ENCODE measurements around the gene RNF208. TPM values are rescaled to one million over a fixed set of nuclear protein-coding genes. Genes with fewer than 3 reads are reported as not detected.
A peak's percentile ranks its signal among the peaks of the same experiment; 100 is the strongest.

The RNF208 gene
- total and polyA plus RNA-seq, 9 of the 15 experiments (the other 6 are each of a cell fraction or from before 2014, with no cell fraction given), result 0.15 to 6.9 (median 0.50) TPM; not detected in 2

DNA sequence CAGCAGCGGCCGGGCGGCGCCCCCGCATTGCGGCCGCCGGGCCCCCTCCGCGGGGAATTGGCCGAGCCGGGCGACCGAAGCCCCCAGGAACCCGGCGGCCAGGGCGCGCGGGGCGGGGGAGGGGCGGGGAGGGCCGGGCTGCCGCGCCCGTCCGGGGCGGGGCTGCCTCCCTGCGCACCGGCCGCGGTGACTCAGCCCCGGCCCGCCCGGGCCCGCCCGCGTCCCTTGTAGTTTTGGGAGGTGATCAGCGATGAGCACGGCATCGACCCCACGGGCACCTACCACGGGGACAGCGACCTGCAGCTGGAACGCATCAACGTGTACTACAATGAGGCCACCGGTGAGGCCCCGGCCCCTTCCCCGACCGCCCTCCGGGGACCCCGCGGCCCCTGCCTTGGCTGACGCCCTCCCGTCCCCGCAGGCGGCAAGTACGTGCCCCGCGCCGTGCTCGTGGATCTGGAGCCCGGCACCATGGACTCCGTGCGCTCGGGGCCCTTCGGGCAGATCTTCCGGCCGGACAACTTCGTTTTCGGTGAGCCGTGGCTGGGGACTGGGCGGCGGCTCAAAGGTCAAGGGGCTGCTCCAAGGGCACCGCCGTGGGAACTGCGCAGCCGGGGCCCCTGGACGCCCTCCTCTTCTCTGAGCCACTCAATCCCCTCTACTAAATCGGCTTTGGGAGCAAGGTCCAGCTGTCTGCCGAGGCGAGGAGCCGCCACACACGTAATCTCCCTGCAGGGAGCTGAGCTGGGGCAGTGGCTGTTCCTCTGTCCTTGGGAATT is 19.6 kb upstream of the RNF208 start (continued):
- no peak for TF ChIP-seq SRF (CRISPR knock-in tag; IDR thresholded peaks at IDR 0.05)
- TF ChIP-seq, protein P1, sequence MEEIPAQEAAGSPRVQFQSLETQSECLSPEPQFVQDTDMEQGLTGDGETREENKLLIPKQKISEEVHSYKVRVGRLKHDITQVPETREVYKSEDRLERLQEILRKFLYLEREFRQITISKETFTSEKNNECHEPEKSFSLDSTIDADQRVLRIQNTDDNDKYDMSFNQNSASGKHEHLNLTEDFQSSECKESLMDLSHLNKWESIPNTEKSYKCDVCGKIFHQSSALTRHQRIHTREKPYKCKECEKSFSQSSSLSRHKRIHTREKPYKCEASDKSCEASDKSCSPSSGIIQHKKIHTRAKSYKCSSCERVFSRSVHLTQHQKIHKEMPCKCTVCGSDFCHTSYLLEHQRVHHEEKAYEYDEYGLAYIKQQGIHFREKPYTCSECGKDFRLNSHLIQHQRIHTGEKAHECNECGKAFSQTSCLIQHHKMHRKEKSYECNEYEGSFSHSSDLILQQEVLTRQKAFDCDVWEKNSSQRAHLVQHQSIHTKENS (CRISPR knock-in tag; IDR thresholded peaks at IDR 0.05), result no peak
- TF ChIP-seq ZNF133 (CRISPR knock-in tag; IDR thresholded peaks at IDR 0.05), result no peak
- TF ChIP-seq ELF1 (tag; IDR thresholded peaks at IDR 0.05), result no peak
- TF ChIP-seq FOSL1 (tag; conservative IDR thresholded peaks at IDR 0.05), result peak; percentile 87
- TF ChIP-seq ZNF224 (CRISPR knock-in tag; IDR thresholded peaks at IDR 0.05), result no peak
- TF ChIP-seq PTTG1 (tag; IDR thresholded peaks at IDR 0.05; ENCODE audit: low read depth), result no peak
- TF ChIP-seq XRCC5 (IDR thresholded peaks at IDR 0.05; ENCODE audit: low read depth, low read length), result no peak
- TF ChIP-seq CBX3 (IDR thresholded peaks at IDR 0.05; ENCODE audit: borderline replicate concordance in 1 of 2, low read length in 2 of 2), result no peak
- TF ChIP-seq, protein P2, sequence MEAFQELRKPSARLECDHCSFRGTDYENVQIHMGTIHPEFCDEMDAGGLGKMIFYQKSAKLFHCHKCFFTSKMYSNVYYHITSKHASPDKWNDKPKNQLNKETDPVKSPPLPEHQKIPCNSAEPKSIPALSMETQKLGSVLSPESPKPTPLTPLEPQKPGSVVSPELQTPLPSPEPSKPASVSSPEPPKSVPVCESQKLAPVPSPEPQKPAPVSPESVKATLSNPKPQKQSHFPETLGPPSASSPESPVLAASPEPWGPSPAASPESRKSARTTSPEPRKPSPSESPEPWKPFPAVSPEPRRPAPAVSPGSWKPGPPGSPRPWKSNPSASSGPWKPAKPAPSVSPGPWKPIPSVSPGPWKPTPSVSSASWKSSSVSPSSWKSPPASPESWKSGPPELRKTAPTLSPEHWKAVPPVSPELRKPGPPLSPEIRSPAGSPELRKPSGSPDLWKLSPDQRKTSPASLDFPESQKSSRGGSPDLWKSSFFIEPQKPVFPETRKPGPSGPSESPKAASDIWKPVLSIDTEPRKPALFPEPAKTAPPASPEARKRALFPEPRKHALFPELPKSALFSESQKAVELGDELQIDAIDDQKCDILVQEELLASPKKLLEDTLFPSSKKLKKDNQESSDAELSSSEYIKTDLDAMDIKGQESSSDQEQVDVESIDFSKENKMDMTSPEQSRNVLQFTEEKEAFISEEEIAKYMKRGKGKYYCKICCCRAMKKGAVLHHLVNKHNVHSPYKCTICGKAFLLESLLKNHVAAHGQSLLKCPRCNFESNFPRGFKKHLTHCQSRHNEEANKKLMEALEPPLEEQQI (IDR thresholded peaks at IDR 0.05), result no peak
- no peak for TF ChIP-seq BCOR (IDR thresholded peaks at IDR 0.05)
- TF ChIP-seq NCOA4 (IDR thresholded peaks at IDR 0.05; ENCODE audit: partially characterized antibody), result no peak
- TF ChIP-seq, protein P3, sequence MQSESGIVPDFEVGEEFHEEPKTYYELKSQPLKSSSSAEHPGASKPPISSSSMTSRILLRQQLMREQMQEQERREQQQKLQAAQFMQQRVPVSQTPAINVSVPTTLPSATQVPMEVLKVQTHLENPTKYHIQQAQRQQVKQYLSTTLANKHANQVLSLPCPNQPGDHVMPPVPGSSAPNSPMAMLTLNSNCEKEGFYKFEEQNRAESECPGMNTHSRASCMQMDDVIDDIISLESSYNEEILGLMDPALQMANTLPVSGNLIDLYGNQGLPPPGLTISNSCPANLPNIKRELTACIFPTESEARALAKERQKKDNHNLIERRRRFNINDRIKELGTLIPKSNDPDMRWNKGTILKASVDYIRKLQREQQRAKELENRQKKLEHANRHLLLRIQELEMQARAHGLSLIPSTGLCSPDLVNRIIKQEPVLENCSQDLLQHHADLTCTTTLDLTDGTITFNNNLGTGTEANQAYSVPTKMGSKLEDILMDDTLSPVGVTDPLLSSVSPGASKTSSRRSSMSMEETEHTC (IDR thresholded peaks at IDR 0.05), result no peak
- TF ChIP-seq, protein P4, sequence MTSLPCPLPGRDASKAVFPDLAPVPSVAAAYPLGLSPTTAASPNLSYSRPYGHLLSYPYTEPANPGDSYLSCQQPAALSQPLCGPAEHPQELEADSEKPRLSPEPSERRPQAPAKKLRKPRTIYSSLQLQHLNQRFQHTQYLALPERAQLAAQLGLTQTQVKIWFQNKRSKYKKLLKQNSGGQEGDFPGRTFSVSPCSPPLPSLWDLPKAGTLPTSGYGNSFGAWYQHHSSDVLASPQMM (CRISPR knock-in tag; IDR thresholded peaks at IDR 0.05), result no peak
- peak; percentile 22 to 27; a peak in 2 of 4 replicates for TF ChIP-seq NRF1 (conservative IDR thresholded peaks at IDR 0.05 in 1 of 2, IDR thresholded peaks at IDR 0.05 in 1 of 2)
- TF ChIP-seq PHF20 (IDR thresholded peaks at IDR 0.05; ENCODE audit: partially characterized antibody), result peak; percentile 25
- TF ChIP-seq HDAC6 (IDR thresholded peaks at IDR 0.05; ENCODE audit: low read depth, low read length), result no peak
- peak; percentile 11 for TF ChIP-seq RBM39 (optimal IDR thresholded peaks at IDR 0.05; ENCODE audit: low read depth, low read length)
- TF ChIP-seq HMG20B (CRISPR knock-in tag; IDR thresholded peaks at IDR 0.05), result no peak
- 0 out of 2 replicates have a peak, but pooled peaks have one; percentile 35 for TF ChIP-seq ELF4 (CRISPR knock-in tag; IDR thresholded peaks at IDR 0.05)
- TF ChIP-seq ZNF79 (CRISPR knock-in tag; IDR thresholded peaks at IDR 0.05; ENCODE audit: low read depth), result no peak
- no peak for TF ChIP-seq LEF1 (IDR thresholded peaks at IDR 0.05)
- no peak for TF ChIP-seq ZNF766 (CRISPR knock-in tag; conservative IDR thresholded peaks at IDR 0.05)
- no peak for TF ChIP-seq RB1 (IDR thresholded peaks at IDR 0.05; ENCODE audit: low read depth)
- no peak for TF ChIP-seq ZFP1 (CRISPR knock-in tag; IDR thresholded peaks at IDR 0.05)

Measured in K562 (cell line).